Activated CD8-positive, alpha-beta T cell treated with anti-CD3 and anti-CD28 coated beads, Interleukin-2, amount 10 ng/mL, durations not matched to agents 7 days and 5 days (primary cell): Measurements from ENCODE around the gene FBRSL1. TPM values are rescaled to one million over a fixed set of nuclear protein-coding genes. Genes with fewer than 3 reads are reported as not detected.
"Not testable (repeated sequence)": the region's sequence is repeated elsewhere in the genome, so short reads cannot be mapped to it uniquely, and the experiment has no call there.

ENCODE experiments used
- ATAC-seq: fragments of 150-1000 bp; cut with Tn5 transposase; one replicate; pipeline ENCODE4 v1.10.0; 2021; ENCODE audit warnings: moderate library complexity
- CTCF ChIA-PET: fragments of 350-600 bp; sonication (Branson Sonifier 250); formaldehyde crosslinking; loops from one replicate; lab custom pipeline; 2021; ENCODE audit warnings: antibody characterized with exemption; lab: Charles Lee
- POLR2A ChIA-PET: fragments of 350-600 bp; sonication (Branson Sonifier 250); formaldehyde crosslinking; loops from one replicate; lab custom pipeline; 2021; ENCODE audit warnings: antibody characterized with exemption; lab: Charles Lee
- DNase-seq: peaks from one replicate; pipeline ENCODE4 v3.0.0-alpha.2; 2020
- H3K27ac Mint-ChIP-seq: one replicate; pipeline ENCODE4 v1.8.0; 2021; ENCODE audit warnings: mild to moderate bottlenecking, mixed read lengths
- H3K27me3 Mint-ChIP-seq: one replicate; pipeline ENCODE4 v1.8.0; 2021; ENCODE audit warnings: low read depth, mixed read lengths
- H3K36me3 Mint-ChIP-seq: one replicate; pipeline ENCODE4 v1.8.0; 2021; ENCODE audit warnings: low read depth, mixed read lengths
- H3K4me1 Mint-ChIP-seq: one replicate; pipeline ENCODE4 v1.8.0; 2021; ENCODE audit warnings: low read depth, mixed read lengths
- H3K4me3 Mint-ChIP-seq: one replicate; pipeline ENCODE4 v1.8.0; 2021; ENCODE audit warnings: mild to moderate bottlenecking, mixed read lengths
- H3K9me3 Mint-ChIP-seq: one replicate; pipeline ENCODE4 v1.8.0; 2022; ENCODE audit warnings: mixed read lengths; ENCODE audit not compliant: insufficient read depth
- total RNA-seq, 2 experiments: library from RNA; stranded (reverse); gene quantifications; one replicate each; pipeline ENCODE4 v1.2.3, GENCODE V29; 2021

FBRSL1 gene
- total RNA-seq, 2 experiments from 2014 or later, result 51.2 to 58.5 TPM

DNA sequence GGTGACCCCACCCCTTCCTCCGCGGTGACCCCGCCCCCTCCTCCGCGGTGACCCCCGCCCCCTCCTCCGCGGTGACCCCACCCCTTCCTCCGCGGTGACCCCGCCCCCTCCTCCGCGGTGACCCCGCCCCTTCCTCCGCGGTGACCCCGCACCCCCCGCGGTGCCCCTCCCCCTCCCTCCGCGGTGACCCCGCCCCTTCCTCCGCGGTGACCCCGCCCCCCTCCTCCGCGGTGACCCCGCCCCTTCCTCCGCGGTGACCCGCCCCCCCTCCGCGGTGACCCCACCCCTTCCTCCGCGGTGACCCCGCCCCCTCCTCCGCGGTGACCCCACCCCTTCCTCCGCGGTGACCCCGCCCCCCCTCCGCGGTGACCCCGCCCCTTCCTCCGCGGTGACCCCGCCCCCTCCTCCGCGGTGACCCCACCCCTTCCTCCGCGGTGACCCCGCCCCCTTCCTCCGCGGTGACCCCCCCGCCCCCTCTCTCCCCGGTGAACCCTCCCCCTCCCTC lies 15.1 kb upstream of the FBRSL1 start:
- H3K9me3 Mint-ChIP-seq, H3K4me3 Mint-ChIP-seq, CTCF ChIA-PET, H3K27ac Mint-ChIP-seq, ATAC-seq, DNase-seq, H3K27me3 Mint-ChIP-seq, H3K36me3 Mint-ChIP-seq: not testable (repeated sequence)
- H3K4me1 Mint-ChIP-seq, result peaks cover 42% of the 10 kb centered on the region
- POLR2A ChIA-PET, result interaction anchor here (1.0 to 1.3 kb wide), 2 partner anchors 12 to 14 kb away, joined by 3 to 12 read pairs; no protein-coding TSS in a partner anchor

DNA sequence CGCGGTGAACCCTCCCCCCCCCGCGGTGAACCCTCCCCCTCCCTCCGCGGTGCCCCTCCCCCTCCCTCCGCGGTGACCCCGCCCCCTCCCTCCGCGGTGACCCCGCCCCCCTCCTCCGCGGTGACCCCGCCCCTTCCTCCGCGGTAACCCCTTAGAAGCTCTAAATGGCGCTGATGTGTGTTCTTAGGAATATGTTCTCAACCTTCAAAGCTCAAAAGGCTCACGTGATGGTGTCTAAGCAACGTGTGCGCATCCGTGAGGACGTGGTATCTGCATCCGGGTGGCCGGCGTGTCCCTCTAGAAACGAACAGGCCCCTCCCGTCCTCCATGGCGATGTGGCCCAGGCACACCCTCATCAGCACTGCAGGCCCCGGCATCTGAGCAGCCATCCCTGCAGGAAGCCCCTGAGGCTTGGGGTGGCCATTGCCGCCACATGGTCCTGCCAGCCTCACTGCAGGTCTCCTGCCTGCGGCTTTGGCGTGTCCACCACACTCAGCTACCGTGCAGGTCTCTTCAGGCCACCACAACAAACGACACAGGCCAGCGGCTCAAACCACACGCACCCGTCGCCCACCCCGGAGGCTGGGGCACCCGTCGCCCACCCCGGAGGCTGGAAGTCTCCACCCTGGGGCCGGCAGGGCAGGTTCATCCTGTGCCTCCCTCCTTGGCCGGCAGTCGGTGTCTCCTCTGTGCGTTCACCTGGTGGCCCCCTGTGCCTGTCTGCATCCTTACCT lies 14.5 kb upstream of the FBRSL1 start:
- Mint-ChIP-seq H3K27me3 (no peaks in the 10 kb centered on the region), H3K36me3 (peaks cover 3% of the 10 kb centered on the region), H3K4me3 (peak overlapping the region; percentile 55), H3K9me3 (no peaks in the 10 kb centered on the region), H3K4me1 (peaks cover 38% of the 10 kb centered on the region), H3K27ac (peak overlapping the region; percentile 88)
- ATAC-seq (peak; percentile 48), DNase-seq (peak; percentile 55)
- POLR2A ChIA-PET, result interaction anchor here (1.0 to 1.3 kb wide), 2 partner anchors 11 to 13 kb away, joined by 3 to 12 read pairs; no protein-coding TSS in a partner anchor
- CTCF ChIA-PET, result no interaction called here

DNA sequence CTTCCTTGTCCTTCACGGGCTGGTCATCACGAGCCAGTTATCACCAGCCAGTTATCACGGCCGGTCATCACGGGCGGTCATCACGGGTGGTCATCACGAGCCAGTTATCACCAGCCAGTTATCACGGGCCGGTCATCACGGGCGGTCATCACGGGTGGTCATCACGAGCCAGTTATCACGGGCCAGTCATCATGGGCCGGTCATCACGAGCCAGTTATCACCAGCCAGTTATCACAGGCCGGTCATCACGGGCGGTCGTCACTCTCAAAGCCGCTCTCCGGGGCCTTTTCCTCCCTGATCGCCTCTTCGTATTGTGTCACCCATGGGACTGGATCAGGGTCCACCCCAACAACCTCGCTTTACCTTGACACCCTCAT lies 13.9 kb upstream of the FBRSL1 start:
- ChIA-PET POLR2A (interaction anchor here (1.3 to 1.4 kb wide), 1 partner anchor 13 kb away, joined by 7 to 12 read pairs; no protein-coding TSS in a partner anchor), CTCF (interaction anchor here (2.3 kb wide), 1 partner anchor 61 kb away, joined by 9 read pairs; no protein-coding TSS in a partner anchor)
- H3K36me3 Mint-ChIP-seq, result peaks cover 3% of the 10 kb centered on the region
- DNase-seq, result no peak
- no peak for ATAC-seq
- H3K4me1 Mint-ChIP-seq, result peaks cover 36% of the 10 kb centered on the region
- H3K27ac Mint-ChIP-seq, result peak overlapping the region; percentile 85
- no peaks in the 10 kb centered on the region for H3K27me3 Mint-ChIP-seq
- peak overlapping the region; percentile 45 for H3K4me3 Mint-ChIP-seq
- H3K9me3 Mint-ChIP-seq, result no peaks in the 10 kb centered on the region

DNA sequence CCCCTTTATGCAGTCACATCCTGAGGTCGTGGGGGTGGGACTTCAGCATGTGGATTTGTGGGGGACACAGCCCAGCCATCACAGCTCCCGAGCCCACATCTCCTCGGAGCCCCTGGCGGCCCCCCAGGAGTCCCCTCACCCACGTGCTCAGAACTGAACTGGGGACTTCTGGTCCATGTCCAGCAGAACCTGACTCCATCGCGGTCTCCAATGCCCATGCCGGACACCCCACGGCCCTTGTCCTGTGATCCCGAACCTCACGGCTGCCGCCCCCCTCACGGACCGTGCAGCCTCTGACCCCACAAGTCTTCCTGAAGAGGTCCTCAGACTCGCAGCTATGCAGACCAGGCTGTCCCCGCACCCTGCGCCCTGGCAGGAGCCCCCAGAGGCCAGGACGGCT lies 13.5 kb upstream of the FBRSL1 start:
- POLR2A ChIA-PET, result interaction anchor here (1.4 to 1.5 kb wide), 2 partner anchors 10 to 12 kb away, joined by 7 read pairs; no protein-coding TSS in a partner anchor
- ATAC-seq, result no peak
- peak overlapping the region; percentile 85 for H3K27ac Mint-ChIP-seq

DNA sequence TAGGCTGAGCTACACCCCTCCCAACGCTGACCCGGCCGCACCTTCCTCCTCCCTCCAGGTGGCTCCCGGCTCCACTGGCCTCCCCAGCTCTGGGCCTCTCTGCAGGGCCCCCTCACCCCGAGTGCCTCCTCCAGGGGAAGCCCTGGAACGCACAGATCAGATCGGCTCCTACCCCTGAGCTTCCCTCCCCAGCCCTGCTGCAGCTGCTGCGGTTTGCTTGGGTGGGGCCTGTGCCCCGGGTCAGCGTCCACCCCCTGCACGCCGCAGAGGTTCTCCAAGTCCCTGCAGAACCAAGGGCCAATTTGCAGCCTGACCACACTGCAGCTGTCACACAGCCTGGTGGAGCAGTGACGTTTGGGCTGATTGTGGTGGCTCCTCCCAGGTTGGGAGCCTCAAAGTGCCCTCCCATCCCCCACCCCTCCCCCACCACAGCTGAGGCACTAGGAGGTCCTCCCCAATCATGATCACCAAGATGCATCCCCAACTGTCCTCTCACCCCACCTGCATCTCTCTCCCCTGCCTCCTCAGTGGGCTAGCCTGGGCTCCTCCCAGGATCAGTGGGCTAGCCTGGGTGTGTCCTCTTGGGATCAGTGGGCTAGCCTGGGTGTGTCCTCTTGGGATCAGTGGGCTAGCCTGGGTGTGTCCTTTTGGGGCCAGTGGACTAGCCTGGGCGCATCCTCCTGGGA lies 12.8 kb upstream of the FBRSL1 start:
- CTCF ChIA-PET, result interaction anchor here (1.1 to 2.3 kb wide), 2 partner anchors 16 to 62 kb away, joined by 4 to 9 read pairs; no protein-coding TSS in a partner anchor
- ATAC-seq (peak; percentile 28), DNase-seq (peak; percentile 58)
- Mint-ChIP-seq H3K27ac (peak overlapping the region; percentile 85), H3K4me3 (peak overlapping the region; percentile 45), H3K36me3 (peaks cover 3% of the 10 kb centered on the region), H3K9me3 (no peaks in the 10 kb centered on the region), H3K27me3 (no peaks in the 10 kb centered on the region), H3K4me1 (peaks cover 28% of the 10 kb centered on the region)
- POLR2A ChIA-PET, result interaction anchor here (0.6 to 1.5 kb wide), 3 partner anchors 9 to 19 kb away, joined by 3 to 7 read pairs (median 7); no protein-coding TSS in a partner anchor

More for the DNA sequence above, 13.5 kb upstream of the FBRSL1 start:
- Mint-ChIP-seq H3K36me3 (peaks cover 3% of the 10 kb centered on the region), H3K9me3 (no peaks in the 10 kb centered on the region), H3K27me3 (no peaks in the 10 kb centered on the region), H3K4me1 (peaks cover 33% of the 10 kb centered on the region), H3K4me3 (peak overlapping the region; percentile 45)
- CTCF ChIA-PET, result interaction anchor here (1.1 to 2.3 kb wide), 2 partner anchors 16 to 61 kb away, joined by 4 to 9 read pairs; no protein-coding TSS in a partner anchor
- no peak for DNase-seq

DNA sequence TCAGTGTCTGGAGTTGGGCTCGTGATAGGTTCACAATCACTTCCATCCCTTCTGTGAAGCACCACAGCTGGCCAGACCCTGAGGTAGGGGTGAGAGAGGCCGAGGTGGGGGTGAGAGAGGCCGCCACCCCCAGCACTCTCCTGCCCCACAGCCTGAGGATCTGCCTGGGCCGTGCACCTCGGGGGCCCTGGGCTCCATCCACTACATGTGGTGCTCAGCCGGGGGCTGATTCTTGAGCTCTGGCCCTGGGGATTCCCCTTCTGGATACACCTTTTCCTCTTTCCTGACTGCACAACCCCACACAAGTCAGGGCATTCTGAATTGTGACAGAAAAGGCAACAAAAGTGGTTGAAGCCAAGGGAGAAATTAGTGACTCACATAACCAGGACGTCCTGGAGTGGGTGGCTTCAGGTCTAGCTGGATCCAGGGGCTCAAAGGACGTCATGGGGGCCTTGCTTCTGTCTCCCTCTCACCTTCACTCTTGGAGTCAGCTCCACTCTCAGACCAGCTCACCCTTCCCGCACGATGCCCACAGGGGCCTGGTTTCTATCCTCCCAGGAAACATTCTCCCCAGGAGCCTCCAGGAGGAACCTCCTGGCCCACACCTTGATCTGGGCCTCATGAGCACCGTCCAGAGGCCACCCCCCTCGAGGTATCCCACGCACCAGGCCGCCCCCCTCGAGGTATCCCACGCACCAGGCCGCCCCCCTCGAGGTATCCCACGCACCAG lies 12.1 kb upstream of the FBRSL1 start:
- ChIA-PET CTCF (interaction anchor here (2.3 kb wide), 1 partner anchor 63 kb away, joined by 9 read pairs; no protein-coding TSS in a partner anchor), POLR2A (interaction anchor here (0.6 to 1.5 kb wide), 3 partner anchors 9 to 19 kb away, joined by 3 to 7 read pairs (median 6); no protein-coding TSS in a partner anchor)
- Mint-ChIP-seq H3K27me3 (no peaks in the 10 kb centered on the region), H3K4me1 (peaks cover 25% of the 10 kb centered on the region), H3K36me3 (peaks cover 3% of the 10 kb centered on the region), H3K9me3 (no peaks in the 10 kb centered on the region), H3K27ac (peak overlapping the region; percentile 67), H3K4me3 (no peak overlapping the region)
- DNase-seq (no peak), ATAC-seq (no peak)

DNA sequence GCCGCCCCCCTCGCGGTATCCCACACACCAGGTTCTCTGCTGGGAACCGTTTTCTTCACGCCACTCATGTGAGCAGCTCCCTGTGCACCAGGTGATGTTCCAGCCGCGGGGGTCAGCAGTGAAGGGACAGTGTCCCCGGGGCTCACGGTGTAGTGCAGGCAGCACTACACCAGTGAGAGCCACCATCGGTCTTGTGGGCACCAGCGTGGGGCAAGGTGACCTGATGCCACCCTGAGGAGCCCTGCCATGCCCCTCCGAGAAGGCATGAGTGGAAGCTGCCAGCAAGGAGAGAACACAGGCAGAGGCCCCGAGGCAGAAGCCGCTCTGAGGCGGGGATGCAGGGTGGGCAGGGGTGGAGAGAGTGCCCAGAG lies 11.5 kb upstream of the FBRSL1 start:
- no peak for DNase-seq
- no peak overlapping the region for H3K4me3 Mint-ChIP-seq
- peaks cover 3% of the 10 kb centered on the region for H3K36me3 Mint-ChIP-seq
- H3K4me1 Mint-ChIP-seq, result peaks cover 25% of the 10 kb centered on the region
- no peak for ATAC-seq
- no peaks in the 10 kb centered on the region for H3K9me3 Mint-ChIP-seq
- no peaks in the 10 kb centered on the region for H3K27me3 Mint-ChIP-seq
- CTCF ChIA-PET, result interaction anchor here (2.3 kb wide), 1 partner anchor 63 kb away, joined by 9 read pairs; no protein-coding TSS in a partner anchor
- no peak overlapping the region for H3K27ac Mint-ChIP-seq
- POLR2A ChIA-PET, result interaction anchor here (0.8 to 2.1 kb wide), 2 partner anchors 10 kb away, joined by 6 to 12 read pairs; partner anchors contain the start of gene FBRSL1

DNA sequence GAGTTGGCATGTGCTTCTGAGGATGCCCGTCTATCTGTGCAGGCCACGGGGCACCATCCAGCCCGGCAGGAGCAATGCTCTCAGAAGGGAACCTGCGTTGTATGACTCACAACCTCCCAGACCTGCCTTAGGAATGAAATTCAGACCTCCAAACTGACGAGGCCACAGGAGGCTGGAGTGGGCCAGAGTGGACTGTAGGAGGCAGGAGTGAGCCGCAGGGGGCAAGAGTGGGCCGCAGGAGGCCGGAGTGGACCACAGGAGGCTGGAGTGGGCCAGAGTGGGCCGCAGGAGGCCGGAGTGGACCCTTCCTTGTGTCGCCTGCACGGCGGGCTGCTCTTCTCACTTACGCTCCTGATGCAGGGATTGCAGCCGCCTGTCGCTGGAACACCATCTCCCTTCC lies 11.1 kb upstream of the FBRSL1 start:
- no peaks in the 10 kb centered on the region for H3K27me3 Mint-ChIP-seq
- ATAC-seq (no peak), DNase-seq (no peak)
- H3K4me3 Mint-ChIP-seq, result no peak overlapping the region
- ChIA-PET CTCF (no interaction called here), POLR2A (interaction anchor here (2.1 kb wide), 1 partner anchor 10 kb away, joined by 12 read pairs; the partner anchor contains the start of gene FBRSL1)
- H3K36me3 Mint-ChIP-seq, result peaks cover 3% of the 10 kb centered on the region
- peaks cover 25% of the 10 kb centered on the region for H3K4me1 Mint-ChIP-seq
- H3K9me3 Mint-ChIP-seq, result no peaks in the 10 kb centered on the region
- no peak overlapping the region for H3K27ac Mint-ChIP-seq

DNA sequence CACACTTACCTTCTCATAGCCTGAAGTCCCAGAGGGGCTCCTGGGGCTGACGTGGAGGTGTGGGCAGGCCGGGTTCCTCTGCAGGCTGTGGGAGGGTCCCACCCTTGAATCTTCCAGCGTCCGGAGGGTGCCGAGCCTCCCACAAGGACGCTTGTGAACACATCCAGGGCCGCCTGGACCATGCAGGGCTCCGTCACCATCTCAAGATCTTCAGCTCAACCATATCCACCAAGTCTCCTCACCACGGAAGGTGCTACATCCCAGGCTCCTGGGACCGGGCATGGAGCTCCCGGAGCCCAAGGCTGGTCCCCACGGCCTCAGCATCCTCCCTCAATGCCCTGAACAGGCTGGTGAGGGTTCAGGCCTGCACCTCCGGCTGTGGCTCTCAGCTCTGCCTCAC lies 10.7 kb upstream of the FBRSL1 start:
- DNase-seq, result no peak
- Mint-ChIP-seq H3K4me3 (no peak overlapping the region), H3K27me3 (no peaks in the 10 kb centered on the region), H3K9me3 (no peaks in the 10 kb centered on the region), H3K36me3 (peaks cover 3% of the 10 kb centered on the region), H3K27ac (no peak overlapping the region), H3K4me1 (peaks cover 25% of the 10 kb centered on the region)
- no peak for ATAC-seq
- ChIA-PET POLR2A (interaction anchor here (2.1 kb wide), 1 partner anchor 9 kb away, joined by 12 read pairs; the partner anchor contains the start of gene FBRSL1), CTCF (no interaction called here)

DNA sequence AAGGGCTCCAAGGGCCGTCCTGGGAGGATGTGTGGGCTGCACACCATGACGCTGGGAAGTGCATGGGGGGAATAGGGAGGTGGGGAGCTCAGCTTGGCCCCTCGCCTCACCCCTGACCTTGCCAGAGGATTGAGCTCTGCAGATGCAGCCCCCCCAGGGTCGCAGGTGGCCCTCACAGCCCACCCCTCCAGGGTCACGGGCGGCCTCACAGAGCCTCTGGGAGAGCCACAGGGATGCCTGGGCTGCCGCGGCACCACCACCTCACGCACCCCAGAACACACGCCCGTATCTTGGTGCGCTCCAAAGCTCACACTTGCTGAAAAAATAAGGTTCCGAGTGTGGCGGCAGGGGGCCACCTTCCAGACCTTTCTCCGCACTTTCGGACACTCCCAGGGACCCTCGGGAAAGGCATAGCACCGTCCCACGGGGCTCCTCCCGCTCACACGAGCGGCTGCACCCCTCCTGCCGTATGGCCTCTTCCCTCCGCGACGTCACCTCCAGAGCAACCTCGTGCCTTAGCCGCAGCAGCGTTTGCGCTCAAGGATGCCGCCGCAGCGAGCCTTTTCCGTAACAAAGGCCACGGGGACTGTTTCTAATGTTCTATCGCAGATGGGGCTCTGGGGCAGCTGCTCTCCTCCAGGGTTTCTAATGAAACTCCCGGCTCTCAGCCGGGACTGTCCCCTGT lies 9.9 kb upstream of the FBRSL1 start:
- no peak overlapping the region for H3K27ac Mint-ChIP-seq
- ATAC-seq, result no peak
- peaks cover 3% of the 10 kb centered on the region for H3K36me3 Mint-ChIP-seq
- H3K4me1 Mint-ChIP-seq, result peaks cover 25% of the 10 kb centered on the region
- CTCF ChIA-PET, result no interaction called here
- H3K27me3 Mint-ChIP-seq, result no peaks in the 10 kb centered on the region
- DNase-seq, result no peak
- POLR2A ChIA-PET, result interaction anchor here (2.1 kb wide), 1 partner anchor 9 kb away, joined by 12 read pairs; the partner anchor contains the start of gene FBRSL1
- no peak overlapping the region for H3K4me3 Mint-ChIP-seq
- no peaks in the 10 kb centered on the region for H3K9me3 Mint-ChIP-seq
